OCI-LY3 (cell line): ENCODE data around the gene NPPC.
"Not testable (repeated sequence)": the region's sequence is repeated elsewhere in the genome, so short reads cannot be mapped to it uniquely, and the experiment has no call there.

ENCODE experiments used
- H2AFZ ChIP-seq: fragments of 200-600, 300-600 bp; shearing (Covaris generic); 2 replicates; pipeline ENCODE4 v1.6.0; 2014; ENCODE audit warnings: antibody characterized with exemption, low read depth, low read length
- H3K27ac ChIP-seq: fragments of 200-600, 300-600 bp; sonication (generic); 2 replicates; pipeline ENCODE4 v1.5.1; 2014; ENCODE audit warnings: mild to moderate bottlenecking, low read length, moderate library complexity, mixed read lengths
- H3K27me3 ChIP-seq: fragments of 200-600, 300-600 bp; sonication (generic); 2 replicates; pipeline ENCODE4 v1.6.1; 2014; ENCODE audit warnings: low read depth, low read length, mixed read lengths
- H3K36me3 ChIP-seq: fragments of 200-600, 300-600 bp; sonication (generic); replicated peaks from 2 replicates; pipeline ENCODE3; 2014; ENCODE audit warnings: low read depth, low read length, mixed read lengths
- H3K4me1 ChIP-seq: fragments of 300-600, 200-600 bp; sonication (generic); 2 replicates; pipeline ENCODE4 v1.6.1; 2014; ENCODE audit warnings: low read length, mixed read lengths
- H3K4me2 ChIP-seq: fragments of 200-600, 300-600 bp; sonication (generic); 2 replicates; pipeline ENCODE4 v1.6.1; 2014; ENCODE audit warnings: low read length, mixed read lengths
- H3K4me3 ChIP-seq: fragments of 300-600, 200-600 bp; sonication (generic); 2 replicates; pipeline ENCODE4 v1.5.1; 2014; ENCODE audit warnings: antibody characterized with exemption, mild to moderate bottlenecking, low read length, moderate library complexity
- H3K79me2 ChIP-seq: fragments of 300-600, 200-600 bp; shearing (Covaris generic); 2 replicates; pipeline ENCODE4 v1.6.1; 2014; ENCODE audit warnings: mild to moderate bottlenecking, low read length, mixed read lengths
- H3K9ac ChIP-seq: fragments of 300-600, 200-600 bp; shearing (Covaris generic); 2 replicates; pipeline ENCODE4 v1.6.0; 2014; ENCODE audit warnings: mild to moderate bottlenecking, low read length, moderate library complexity
- H3K9me3 ChIP-seq: fragments of 200-600, 300-600 bp; shearing (Covaris generic); 2 replicates; pipeline ENCODE4 v1.6.1; 2014; ENCODE audit warnings: low read length, mixed read lengths; ENCODE audit not compliant: insufficient read depth
- H4K20me1 ChIP-seq: fragments of 200-600, 300-600 bp; sonication (generic); 2 replicates; pipeline ENCODE4 v1.6.1; 2016; ENCODE audit warnings: low read length, mixed read lengths; ENCODE audit not compliant: insufficient read depth
- CTCF ChIP-seq: fragments of 200-600, 300-600 bp; sonication (generic); IDR thresholded peaks from 2 replicates; pipeline ENCODE4 v1.5.1; 2014; ENCODE audit warnings: antibody characterized with exemption, low read length, low read depth
- EZH2phosphoT487 ChIP-seq: fragments of 200-600 bp; shearing (Covaris generic); IDR thresholded peaks from 2 replicates; pipeline ENCODE4 v1.6.1; 2018; ENCODE audit warnings: antibody characterized with exemption, mixed run types, low read depth

NPPC gene

GRCh38 chr2:231914077-231914690 is 12.0 kb downstream of the NPPC start:
- Histone ChIP-seq H3K27ac (no peak overlapping the region), H3K9ac (no peak overlapping the region), H4K20me1 (no peaks in the 10 kb centered on the region), H3K36me3 (no peaks in the 10 kb centered on the region), H3K4me1 (no peaks in the 10 kb centered on the region), H3K9me3 (no peaks in the 10 kb centered on the region), H3K4me3 (no peak overlapping the region), H2AFZ (no peak overlapping the region), H3K79me2 (no peaks in the 10 kb centered on the region), H3K4me2 (no peak overlapping the region), H3K27me3 (no peaks in the 10 kb centered on the region)
- no peak for TF ChIP-seq CTCF
- no peak for TF ChIP-seq EZH2phosphoT487

- H3K79me2 ChIP-seq: no peaks in the 10 kb centered on the region
- no peak overlapping the region for H2AFZ ChIP-seq
- TF ChIP-seq EZH2phosphoT487 (no peak), CTCF (no peak)
- no peaks in the 10 kb centered on the region for H3K27me3 ChIP-seq
- no peak overlapping the region for H3K4me3 ChIP-seq
- H3K27ac ChIP-seq: no peak overlapping the region
- H3K36me3 ChIP-seq: no peaks in the 10 kb centered on the region
- H3K4me1 ChIP-seq: no peaks in the 10 kb centered on the region
- H3K9ac ChIP-seq: no peak overlapping the region
- no peaks in the 10 kb centered on the region for H3K9me3 ChIP-seq
- no peak overlapping the region for H3K4me2 ChIP-seq
- no peaks in the 10 kb centered on the region for H4K20me1 ChIP-seq
These were observed 14.8 kb downstream of the NPPC start for GRCh38 chr2:231911381-231911780.

GRCh38 chr2:231910771-231911170 is 15.4 kb downstream of the NPPC start:
- no peaks in the 10 kb centered on the region for H3K36me3 ChIP-seq
- no peak overlapping the region for H2AFZ ChIP-seq
- H3K27ac ChIP-seq: no peak overlapping the region
- H4K20me1 ChIP-seq: no peaks in the 10 kb centered on the region
- H3K9ac ChIP-seq: no peak overlapping the region
- H3K79me2 ChIP-seq: no peaks in the 10 kb centered on the region
- no peak overlapping the region for H3K4me2 ChIP-seq
- no peak overlapping the region for H3K4me3 ChIP-seq
- H3K9me3 ChIP-seq: no peaks in the 10 kb centered on the region
- H3K4me1 ChIP-seq: no peaks in the 10 kb centered on the region
- no peaks in the 10 kb centered on the region for H3K27me3 ChIP-seq
- TF ChIP-seq CTCF (no peak), EZH2phosphoT487 (no peak)

GRCh38 chr2:231910161-231910560 is 16.0 kb downstream of the NPPC start:
- H3K79me2 ChIP-seq, H3K9me3 ChIP-seq, H4K20me1 ChIP-seq, H3K4me1 ChIP-seq, H3K27me3 ChIP-seq, H3K36me3 ChIP-seq, H3K4me3 ChIP-seq, H3K9ac ChIP-seq, H2AFZ ChIP-seq, H3K4me2 ChIP-seq, H3K27ac ChIP-seq: not testable (repeated sequence)
